H1 (cell line): ENCODE results near the gene KCTD3. TPM values are rescaled to one million over a fixed set of nuclear protein-coding genes. Genes with fewer than 3 reads are reported as not detected.

ENCODE experiments used
- BRCA1 ChIP-seq: IDR thresholded peaks from 2 replicates; pipeline ENCODE4 v1.6.1; 2012; ENCODE audit warnings: low read depth, low read length, improper control_type of control experiment
- CBX5 ChIP-seq: fragments of 300-800, 300-1000 bp; sonication (generic); IDR thresholded peaks from 2 replicates; pipeline ENCODE4 v1.7.1; 2016; ENCODE audit warnings: antibody characterized with exemption, low read length, low read depth
- CBX8 ChIP-seq: fragments of 300-800, 300-1000 bp; sonication (generic); IDR thresholded peaks from 2 replicates; pipeline ENCODE4 v1.7.1; 2016; ENCODE audit warnings: low read depth, low read length, borderline replicate concordance
- CTCF ChIP-seq, 3 experiments: IDR thresholded peaks; 1 replicate in 2 of 3; 2 replicates in 1 of 3; pipeline versions ENCODE4 v1.5.1 to v1.6.1; 2011; ENCODE audit warnings: low read length in 3 of 3, mild to moderate bottlenecking in 3 of 3, inconsistent platforms in 2 of 3, low read depth in 1 of 3, moderate library complexity in 1 of 3; ENCODE audit not compliant: insufficient read depth in 1 of 3; ENCODE audit errors: control extremely low read depth in 1 of 3
- E2F6 ChIP-seq: IDR thresholded peaks from 2 replicates; pipeline ENCODE4 v1.6.1; 2012; ENCODE audit warnings: inconsistent platforms
- EGR1 ChIP-seq: IDR thresholded peaks from 2 replicates; pipeline ENCODE4 v1.6.1; 2011; ENCODE audit warnings: low read depth, low read length, borderline replicate concordance
- EP300 ChIP-seq, 2 experiments: IDR thresholded peaks; 1 replicate in 1 of 2; 2 replicates in 1 of 2; pipeline ENCODE4 v1.6.1; 2011 to 2012; ENCODE audit warnings: low read depth in 2 of 2, low read length in 2 of 2, mild to moderate bottlenecking in 2 of 2, borderline replicate concordance in 1 of 2, inconsistent platforms in 1 of 2, moderate library complexity in 1 of 2
- HDAC2 ChIP-seq, 2 experiments: fragments of 300-600 bp in 1 of 2; sonication (generic) in 1 of 2; IDR thresholded peaks; 2 replicates each; pipeline ENCODE4 v1.6.1; 2011 to 2012; ENCODE audit warnings: low read depth in 2 of 2, low read length in 2 of 2, mild to moderate bottlenecking in 2 of 2, moderate library complexity in 2 of 2, borderline replicate concordance in 1 of 2, inconsistent platforms in 1 of 2
- HDAC6 ChIP-seq: IDR thresholded peaks from one replicate; pipeline ENCODE4 v1.7.1; 2012; ENCODE audit warnings: low read depth, mild to moderate bottlenecking, inconsistent platforms, low read length, moderate library complexity
- KDM1A ChIP-seq: fragments of 200-600, 300-600 bp; sonication (generic); IDR thresholded peaks from 2 replicates; pipeline ENCODE4 v1.7.1; 2016; ENCODE audit warnings: mild to moderate bottlenecking, low read length, borderline replicate concordance
- POU5F1 ChIP-seq: IDR thresholded peaks from 2 replicates; pipeline ENCODE4 v1.6.1; 2011; ENCODE audit warnings: low read depth, mild to moderate bottlenecking, low read length, moderate library complexity
- RAD21 ChIP-seq, 2 experiments: IDR thresholded peaks in 1 of 2; conservative IDR thresholded peaks in 1 of 2; 2 replicates each; pipeline ENCODE4 v1.6.1; 2011; ENCODE audit warnings: low read depth in 2 of 2, low read length in 2 of 2, improper control_type of control experiment in 1 of 2, inconsistent platforms in 1 of 2, mild to moderate bottlenecking in 1 of 2, moderate library complexity in 1 of 2
- RXRA ChIP-seq: IDR thresholded peaks from 2 replicates; pipeline ENCODE4 v1.6.1; 2011; ENCODE audit warnings: low read depth, mild to moderate bottlenecking, low read length, moderate library complexity; ENCODE audit not compliant: insufficient read depth
- SIRT6 ChIP-seq: IDR thresholded peaks from one replicate; pipeline ENCODE4 v1.7.1; 2012; ENCODE audit warnings: low read length, inconsistent platforms
- SP4 ChIP-seq: IDR thresholded peaks from 2 replicates; pipeline ENCODE4 v1.6.1; 2012; ENCODE audit warnings: low read length, inconsistent platforms
- SUZ12 ChIP-seq: fragments of 200-600 bp; sonication (generic); IDR thresholded peaks from 2 replicates; pipeline ENCODE4 v1.6.1; 2012; ENCODE audit warnings: mild to moderate bottlenecking, inconsistent platforms, low read length, moderate library complexity, mixed read lengths
- TAF1 ChIP-seq: IDR thresholded peaks from 2 replicates; pipeline ENCODE4 v1.6.1; 2011; ENCODE audit warnings: mild to moderate bottlenecking, low read depth, low read length
- TCF12 ChIP-seq: IDR thresholded peaks from 2 replicates; pipeline ENCODE4 v1.6.1; 2011; ENCODE audit warnings: low read depth, mild to moderate bottlenecking, low read length
- YY1 ChIP-seq: IDR thresholded peaks from 2 replicates; pipeline ENCODE4 v1.6.1; 2011; ENCODE audit warnings: low read depth, mild to moderate bottlenecking, low read length
- polyA plus RNA-seq, 7 experiments: library from polyadenylated mRNA; depleted of rRNA in 3 of 7; stranded (reverse) in 5 of 7; unstranded in 2 of 7; fragments of >200 nt in 5 of 7; fragments of 200-250 nt in 2 of 7; gene quantifications; 1 replicate in 5 of 7; 2 replicates in 1 of 7; 4 replicates in 1 of 7; pipeline versions ENCODE4 v1.2.1 to v1.2.3, GENCODE V29; 2011 to 2013; ENCODE audit warnings: missing spikeins in 2 of 7, mixed read lengths in 2 of 7
- total RNA-seq: library from RNA; stranded (reverse); fragmentation: NEBNext Ultra II Directional; extraction: Animal tissue kit (Norgen Biotek cat#: 25700); gene quantifications from 2 replicates; pipeline ENCODE4 v1.2.1, GENCODE V29; 2021

The KCTD3 gene
- total and polyA plus RNA-seq, 2 of the 8 experiments (the other 6 are each of a cell fraction or from before 2014, with no cell fraction given), result 43.0 to 55.6 TPM

GRCh38 chr1:215566556-215567490 lies at the start of gene KCTD3 (continued):
- TF ChIP-seq EP300 (IDR thresholded peaks at IDR 0.05; ENCODE audit: borderline replicate concordance in 1 of 2, low read depth in 2 of 2, low read length in 2 of 2) (no peak), SUZ12 (no peak), CTCF (IDR thresholded peaks at IDR 0.05; ENCODE audit: control extremely low read depth in 1 of 3, insufficient read depth in 1 of 3, low read depth in 1 of 3, low read length in 3 of 3) (no peak), CBX8 (no peak), KDM1A (no peak), EGR1 (0 out of 2 replicates have a peak, but pooled peaks have one; percentile 29), TCF12 (no peak), RXRA (no peak), SP4 (no peak), E2F6 (no peak), HDAC6 (no peak), HDAC2 (IDR thresholded peaks at IDR 0.05; ENCODE audit: borderline replicate concordance in 1 of 2, low read depth in 2 of 2, low read length in 2 of 2) (0 out of 4 replicates have a peak, but pooled peaks of 1 of the 2 experiments have one; percentile 57), POU5F1 (no peak), YY1 (peak; percentile 19; the same call in 1 of the 2 replicates), TAF1 (peak; percentile 89), SIRT6 (no peak), RAD21 (IDR thresholded peaks at IDR 0.05 in 1 of 2, conservative IDR thresholded peaks at IDR 0.05 in 1 of 2; ENCODE audit: low read depth in 2 of 2, low read length in 2 of 2) (no peak), BRCA1 (no peak), CBX5 (no peak)
